ENCODE data around the gene WDR53. TPM values are rescaled to one million over a fixed set of nuclear protein-coding genes. Genes with fewer than 3 reads are reported as not detected.

Gene WDR53
- total and polyA plus RNA-seq, 9 of the 15 experiments (the other 6 are each of a cell fraction or from before 2014, with no cell fraction given) = 13.0 to 34.5 (median 20.9) TPM

DNA sequence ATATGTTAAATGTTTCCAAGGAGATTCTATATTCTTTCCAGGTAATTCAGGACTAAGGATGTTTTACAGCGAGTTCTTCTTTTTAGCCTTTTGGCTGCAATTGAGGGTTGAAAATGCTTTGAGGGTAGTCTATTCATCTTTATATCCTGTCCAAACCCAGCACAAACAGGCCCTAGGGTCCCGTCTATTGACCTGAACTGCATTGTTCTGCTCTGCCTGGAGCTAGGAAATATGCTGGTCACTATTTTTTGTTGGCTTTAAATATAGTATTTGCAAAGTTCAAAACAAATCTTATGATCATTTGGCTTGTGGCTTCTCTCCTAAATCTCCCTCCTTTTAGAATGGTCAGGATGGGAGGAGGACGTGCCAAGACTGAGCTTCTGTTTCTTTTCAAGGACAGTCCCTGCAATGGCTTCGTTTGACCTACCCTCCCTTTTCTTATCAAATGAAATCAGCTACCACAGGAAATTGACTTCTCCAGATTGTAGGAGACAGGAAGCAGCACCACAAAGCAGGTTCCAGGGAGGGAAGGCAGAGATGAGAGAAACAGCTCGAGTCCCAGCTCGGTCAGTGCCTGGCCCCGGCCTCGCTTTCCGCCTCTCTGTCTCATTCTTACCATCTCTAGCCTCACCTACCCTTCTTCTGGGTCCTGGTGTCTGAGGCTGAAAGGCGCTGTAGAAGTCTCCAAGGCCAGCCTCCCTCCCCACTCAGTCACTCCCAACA lies 43.6 kb upstream of the WDR53 start (continued):
- TF ChIP-seq ELF4 (CRISPR knock-in tag; IDR thresholded peaks at IDR 0.05) = no peak
- TF ChIP-seq POLR3A (IDR thresholded peaks at IDR 0.05; ENCODE audit: borderline replicate concordance, extremely low read depth, insufficient read depth, insufficient read length) = no peak
- no peak for TF ChIP-seq ZNF785 (CRISPR knock-in tag; IDR thresholded peaks at IDR 0.05)
- TF ChIP-seq ZFX (CRISPR knock-in tag; IDR thresholded peaks at IDR 0.05) = no peak
- peak; percentile 23; the same call in 1 of the 2 replicates for TF ChIP-seq CXXC5 (CRISPR knock-in tag; IDR thresholded peaks at IDR 0.05)
- no peak for TF ChIP-seq ZNF121 (CRISPR knock-in tag; conservative IDR thresholded peaks at IDR 0.05)
- TF ChIP-seq RBFOX2 (IDR thresholded peaks at IDR 0.05; ENCODE audit: low read depth, low read length) = peak; percentile 42; the same call in 1 of the 2 replicates
- no peak for TF ChIP-seq RFX1 (IDR thresholded peaks at IDR 0.05)
- no peak for TF ChIP-seq HLTF (IDR thresholded peaks at IDR 0.05)
- TF ChIP-seq ARID3A (IDR thresholded peaks at IDR 0.05; ENCODE audit: borderline replicate concordance, low read depth, low read length) = peak; percentile 46; the same call in 1 of the 2 replicates
- TF ChIP-seq MYC (IDR thresholded peaks at IDR 0.05; ENCODE audit: low read depth, low read length) = peak; percentile 35; the same call in 1 of the 2 replicates
- no peak for TF ChIP-seq MYC (CRISPR knock-in tag; IDR thresholded peaks at IDR 0.05; ENCODE audit: borderline replicate concordance, low read depth)
- TF ChIP-seq BRD9 (IDR thresholded peaks at IDR 0.05; ENCODE audit: low read depth, partially characterized antibody) = no peak
- TF ChIP-seq, protein P1, sequence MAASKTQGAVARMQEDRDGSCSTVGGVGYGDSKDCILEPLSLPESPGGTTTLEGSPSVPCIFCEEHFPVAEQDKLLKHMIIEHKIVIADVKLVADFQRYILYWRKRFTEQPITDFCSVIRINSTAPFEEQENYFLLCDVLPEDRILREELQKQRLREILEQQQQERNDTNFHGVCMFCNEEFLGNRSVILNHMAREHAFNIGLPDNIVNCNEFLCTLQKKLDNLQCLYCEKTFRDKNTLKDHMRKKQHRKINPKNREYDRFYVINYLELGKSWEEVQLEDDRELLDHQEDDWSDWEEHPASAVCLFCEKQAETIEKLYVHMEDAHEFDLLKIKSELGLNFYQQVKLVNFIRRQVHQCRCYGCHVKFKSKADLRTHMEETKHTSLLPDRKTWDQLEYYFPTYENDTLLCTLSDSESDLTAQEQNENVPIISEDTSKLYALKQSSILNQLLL (CRISPR knock-in tag; IDR thresholded peaks at IDR 0.05; ENCODE audit: borderline replicate concordance) = no peak
- no peak for TF ChIP-seq CBX5 (IDR thresholded peaks at IDR 0.05; ENCODE audit: borderline replicate concordance, low read depth)
- no peak for TF ChIP-seq RBM39 (optimal IDR thresholded peaks at IDR 0.05; ENCODE audit: low read depth, low read length)
- no peak for TF ChIP-seq SIRT6 (IDR thresholded peaks at IDR 0.05; ENCODE audit: low read depth, low read length)
- TF ChIP-seq RNF219 (CRISPR knock-in tag; IDR thresholded peaks at IDR 0.05) = no peak
- no peak for TF ChIP-seq DDX20 (tag; IDR thresholded peaks at IDR 0.05; ENCODE audit: low read depth)
- TF ChIP-seq, protein P2, sequence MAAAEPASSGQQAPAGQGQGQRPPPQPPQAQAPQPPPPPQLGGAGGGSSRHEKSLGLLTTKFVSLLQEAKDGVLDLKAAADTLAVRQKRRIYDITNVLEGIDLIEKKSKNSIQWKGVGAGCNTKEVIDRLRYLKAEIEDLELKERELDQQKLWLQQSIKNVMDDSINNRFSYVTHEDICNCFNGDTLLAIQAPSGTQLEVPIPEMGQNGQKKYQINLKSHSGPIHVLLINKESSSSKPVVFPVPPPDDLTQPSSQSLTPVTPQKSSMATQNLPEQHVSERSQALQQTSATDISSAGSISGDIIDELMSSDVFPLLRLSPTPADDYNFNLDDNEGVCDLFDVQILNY (CRISPR knock-in tag; IDR thresholded peaks at IDR 0.05) = no peak
- TF ChIP-seq SRSF7 (optimal IDR thresholded peaks at IDR 0.05; ENCODE audit: low read depth, low read length) = no peak
- TF ChIP-seq MTA1 (IDR thresholded peaks at IDR 0.05; ENCODE audit: borderline replicate concordance) = no peak
- no peak for TF ChIP-seq ZNF274 (IDR thresholded peaks at IDR 0.05; ENCODE audit: borderline replicate concordance, low read depth, low read length)
- TF ChIP-seq ZNF436 (CRISPR knock-in tag; IDR thresholded peaks at IDR 0.05) = no peak
